Astrocyte (in vitro differentiated cells and primary cell): ENCODE data around the gene SSBP2.

ENCODE experiments used
- CTCF ChIP-seq: IDR thresholded peaks from 2 replicates; pipeline ENCODE4 v1.5.1; 2011; ENCODE audit warnings: low read depth, mild to moderate bottlenecking, inconsistent platforms, low read length, moderate library complexity; ENCODE audit not compliant: insufficient read depth
- EZH2 ChIP-seq: IDR thresholded peaks from 2 replicates; pipeline ENCODE4 v1.6.1; 2012; ENCODE audit warnings: mild to moderate bottlenecking, low read length, inconsistent platforms; ENCODE audit not compliant: insufficient read depth

GRCh38 chr5:81393430-81393782 is 357.5 kb downstream of the SSBP2 start:
- TF ChIP-seq EZH2, result no peak
- TF ChIP-seq CTCF, result no peak
